Fibroblast of the aortic adventitia (primary cell): ENCODE measurements around the gene OSBPL3. TPM values are rescaled to one million over a fixed set of nuclear protein-coding genes. Genes with fewer than 3 reads are reported as not detected.

ENCODE experiments used
- DNase-seq: peaks from one replicate; pipeline ENCODE4 v3.0.0-alpha.2; 2010; ENCODE audit warnings: low read depth
- H3K4me3 ChIP-seq: 2 replicates; pipeline ENCODE4 v1.5.1; 2011; ENCODE audit warnings: low read depth, mild to moderate bottlenecking, control low read depth, low read length, moderate library complexity
- total RNA-seq: library from RNA; depleted of rRNA; stranded (reverse); fragments of >200 nt; gene quantifications from 2 replicates; pipeline ENCODE4 v1.2.3, GENCODE V29; 2012; ENCODE audit warnings: low replicate concordance
- TF ChIP-seq, protein P1 (sequence below): IDR thresholded peaks from 2 replicates; pipeline ENCODE4 v1.5.1; 2011; ENCODE audit warnings: mild to moderate bottlenecking, low read length, control low read depth, inconsistent platforms; ENCODE audit not compliant: insufficient read depth

The OSBPL3 gene
- total RNA-seq, 1 donor = 46.0 TPM

DNA sequence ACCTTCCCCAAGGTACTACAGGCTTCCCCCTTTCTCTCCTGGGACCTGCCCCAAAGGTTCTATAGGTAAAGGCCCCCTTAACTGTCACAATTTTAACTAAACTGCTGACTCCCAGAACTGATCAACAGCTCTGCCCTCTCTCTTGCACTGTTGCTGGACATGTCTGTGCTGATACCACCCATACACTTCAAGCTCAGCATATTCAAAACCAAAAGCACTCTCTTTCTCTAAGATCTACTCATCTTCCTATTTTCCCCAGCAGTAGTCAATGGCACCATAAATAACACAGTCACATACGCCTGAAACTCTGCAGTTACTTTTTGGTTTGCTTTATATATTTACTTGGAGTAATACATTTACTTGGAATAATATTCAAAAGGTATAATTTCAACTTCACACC, 12.3 kb downstream of the OSBPL3 start:
- H3K4me3 ChIP-seq = no peak overlapping the region
- no peak for DNase-seq
- TF ChIP-seq, protein P1, sequence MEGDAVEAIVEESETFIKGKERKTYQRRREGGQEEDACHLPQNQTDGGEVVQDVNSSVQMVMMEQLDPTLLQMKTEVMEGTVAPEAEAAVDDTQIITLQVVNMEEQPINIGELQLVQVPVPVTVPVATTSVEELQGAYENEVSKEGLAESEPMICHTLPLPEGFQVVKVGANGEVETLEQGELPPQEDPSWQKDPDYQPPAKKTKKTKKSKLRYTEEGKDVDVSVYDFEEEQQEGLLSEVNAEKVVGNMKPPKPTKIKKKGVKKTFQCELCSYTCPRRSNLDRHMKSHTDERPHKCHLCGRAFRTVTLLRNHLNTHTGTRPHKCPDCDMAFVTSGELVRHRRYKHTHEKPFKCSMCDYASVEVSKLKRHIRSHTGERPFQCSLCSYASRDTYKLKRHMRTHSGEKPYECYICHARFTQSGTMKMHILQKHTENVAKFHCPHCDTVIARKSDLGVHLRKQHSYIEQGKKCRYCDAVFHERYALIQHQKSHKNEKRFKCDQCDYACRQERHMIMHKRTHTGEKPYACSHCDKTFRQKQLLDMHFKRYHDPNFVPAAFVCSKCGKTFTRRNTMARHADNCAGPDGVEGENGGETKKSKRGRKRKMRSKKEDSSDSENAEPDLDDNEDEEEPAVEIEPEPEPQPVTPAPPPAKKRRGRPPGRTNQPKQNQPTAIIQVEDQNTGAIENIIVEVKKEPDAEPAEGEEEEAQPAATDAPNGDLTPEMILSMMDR = no peak

DNA sequence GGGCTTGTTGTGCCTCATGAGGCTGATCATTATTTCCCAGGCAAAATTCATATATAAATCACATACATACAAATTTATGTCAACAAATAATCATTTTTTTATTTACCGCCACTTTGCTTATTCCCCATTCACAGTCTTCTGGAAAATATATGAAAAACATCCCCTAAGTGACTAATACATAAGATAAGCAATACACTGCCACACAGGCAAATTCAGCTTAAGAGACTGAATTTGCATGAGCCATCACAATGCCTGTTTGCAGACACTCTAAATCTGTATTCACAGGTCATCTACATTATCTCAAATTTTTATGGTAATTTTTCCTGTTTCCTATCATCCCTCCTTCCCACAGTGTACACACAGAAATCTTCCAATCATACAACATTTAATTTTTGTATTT, 13.2 kb downstream of the OSBPL3 start:
- TF ChIP-seq, protein P1 = no peak
- DNase-seq = peak; percentile 43
- H3K4me3 ChIP-seq = no peak overlapping the region

DNA sequence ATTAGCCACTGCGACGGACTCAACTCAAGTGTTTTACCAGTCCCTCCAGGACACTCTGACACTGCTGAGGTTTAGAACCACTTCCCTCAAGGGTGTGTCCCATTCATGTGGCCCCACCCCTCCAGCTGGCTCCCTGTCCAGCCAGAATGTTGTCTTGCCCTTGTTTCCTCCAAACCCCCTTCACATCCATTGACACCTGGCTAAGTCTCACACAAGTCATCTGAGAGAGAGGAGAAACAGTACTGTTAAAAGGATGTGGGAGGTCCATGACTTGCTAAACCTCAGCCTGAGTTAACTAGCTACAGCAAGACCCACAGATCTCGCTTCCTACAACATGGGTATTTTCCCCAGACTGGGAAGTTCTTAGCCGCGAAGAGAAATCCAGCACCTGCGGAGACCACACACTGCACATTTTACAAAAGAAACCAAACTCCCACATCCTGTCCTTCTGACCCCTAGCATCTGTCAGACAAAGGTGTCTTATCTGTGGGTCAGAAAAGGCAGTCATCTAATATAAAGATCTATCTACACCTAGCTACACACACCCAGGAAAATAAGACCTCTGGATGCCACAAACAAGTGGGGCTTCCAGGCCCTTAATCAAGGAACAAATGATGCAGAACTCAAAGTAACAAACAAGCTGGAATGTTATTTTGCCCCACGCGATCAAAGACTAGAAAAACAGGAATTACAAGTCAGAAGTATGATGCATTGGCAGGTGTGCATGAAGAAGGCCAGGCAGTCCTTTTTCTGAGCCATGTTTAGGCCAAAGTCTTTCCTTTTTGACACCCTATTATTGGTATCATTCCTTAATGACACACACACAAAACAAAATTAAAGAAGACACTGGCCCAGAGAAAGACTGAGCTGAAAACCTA, 13.9 kb downstream of the OSBPL3 start:
- H3K4me3 ChIP-seq = no peak overlapping the region
- TF ChIP-seq, protein P1 = no peak
- DNase-seq = no peak

DNA sequence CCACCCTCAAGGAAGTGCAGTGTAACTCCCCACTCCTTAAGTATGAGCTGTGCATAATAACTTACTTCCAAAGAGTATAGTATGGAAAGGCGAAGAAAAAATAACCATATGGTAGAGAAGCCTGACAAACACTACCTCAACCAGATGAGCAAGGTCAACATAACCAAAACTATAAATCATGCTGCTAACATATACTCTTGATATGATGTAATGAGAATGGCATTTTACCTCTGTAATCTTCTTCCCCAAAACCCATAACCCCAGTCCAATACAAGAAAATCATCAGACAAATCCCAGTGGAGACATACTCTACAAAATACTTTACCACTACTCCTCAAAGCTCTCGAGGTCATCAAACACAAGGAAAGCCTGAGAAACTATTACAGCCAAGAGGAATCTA, 15.8 kb downstream of the OSBPL3 start:
- no peak for DNase-seq
- TF ChIP-seq, protein P1 = no peak
- H3K4me3 ChIP-seq = no peak overlapping the region

DNA sequence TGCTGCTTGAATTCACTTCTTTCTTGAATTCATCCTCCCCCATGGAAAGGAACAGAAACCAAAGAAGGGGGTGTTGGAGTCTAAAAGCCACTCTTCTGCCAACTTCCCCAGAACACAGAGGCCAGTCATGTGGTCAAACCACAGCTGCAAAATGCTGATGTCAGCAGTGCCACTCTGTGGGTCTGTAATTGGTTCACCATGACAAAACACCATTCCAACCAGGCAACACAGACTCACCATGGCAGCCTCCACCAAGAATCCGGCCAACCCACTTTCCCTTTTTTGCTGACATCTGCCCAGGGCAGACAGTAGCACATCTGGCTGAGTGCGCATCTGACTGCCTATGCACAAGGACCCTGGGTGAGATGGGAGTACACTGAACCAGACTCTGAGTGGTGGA, 16.8 kb downstream of the OSBPL3 start:
- TF ChIP-seq, protein P1 = no peak
- peak; percentile 68 for DNase-seq
- H3K4me3 ChIP-seq = no peak overlapping the region

DNA sequence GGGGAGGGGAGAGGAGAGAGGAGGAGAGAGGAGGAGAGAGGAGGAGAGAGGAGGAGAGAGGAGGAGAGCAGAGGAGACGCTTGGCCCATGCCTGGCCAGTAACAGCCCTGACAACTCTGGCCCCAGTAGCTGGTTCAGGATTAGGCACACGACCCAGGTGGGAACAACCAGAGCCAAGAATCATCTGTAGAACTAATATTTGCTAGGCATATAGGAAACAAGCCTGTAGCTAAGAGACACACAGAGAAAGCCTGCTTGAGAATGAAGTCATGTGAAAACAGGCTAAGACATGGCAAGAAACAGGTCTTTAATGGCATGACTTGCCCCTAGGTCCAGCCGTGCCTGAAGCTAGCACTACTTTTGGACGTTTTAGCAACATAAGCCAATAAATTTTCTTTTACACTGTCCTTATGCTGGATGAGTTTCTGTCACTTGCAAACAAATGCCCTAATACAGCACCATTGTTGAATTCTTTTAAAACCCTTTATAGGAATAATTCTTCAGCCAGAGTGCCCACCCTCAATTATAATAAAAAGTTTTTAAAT, 17.5 kb downstream of the OSBPL3 start:
- no peak for DNase-seq
- no peak overlapping the region for H3K4me3 ChIP-seq
- TF ChIP-seq, protein P1 = no peak
